SK-N-SH treated with all-trans-retinoic acid at 6 μM for 48 hours (cell line): ENCODE data around the gene MRPL11.
A peak's percentile ranks its signal among the peaks of the same experiment; 100 is the strongest.

ENCODE experiments used
- ATAC-seq: fragments of 200-7000 bp; cut with Tn5 transposase; 3 replicates; pipeline ENCODE4 v1.9.1; 2020; ENCODE audit warnings: mild to moderate bottlenecking, moderate library complexity
- ARNTL ChIP-seq: fragments of 450-650 bp; formaldehyde crosslinking; IDR thresholded peaks from 2 replicates; pipeline ENCODE4 v1.5.0; 2020; ENCODE audit warnings: low read depth, mild to moderate bottlenecking, moderate library complexity, borderline replicate concordance
- BACH2 ChIP-seq: fragments of 250-450 bp; sonication (Bioruptor Pico); IDR thresholded peaks from 2 replicates; pipeline ENCODE4 v1.9.0; 2021; ENCODE audit warnings: mild to moderate bottlenecking, borderline replicate concordance
- CREB5 ChIP-seq: fragments of 250-450 bp; sonication (Bioruptor Pico); IDR thresholded peaks from 2 replicates; pipeline ENCODE4 v1.5.1; 2020; ENCODE audit warnings: low read depth, mild to moderate bottlenecking, moderate library complexity
- CSRNP3 ChIP-seq: fragments of 250-450 bp; sonication (Bioruptor Pico); IDR thresholded peaks from 2 replicates; pipeline ENCODE4 v1.5.1; 2021; ENCODE audit warnings: mild to moderate bottlenecking, moderate library complexity
- ESRRG ChIP-seq: fragments of 250-450 bp; sonication (Bioruptor Pico); IDR thresholded peaks from 2 replicates; pipeline ENCODE4 v1.6.1; 2021; ENCODE audit warnings: mild to moderate bottlenecking
- GLIS3 ChIP-seq: fragments of 250-450 bp; sonication (Bioruptor Pico); IDR thresholded peaks from 2 replicates; pipeline ENCODE4 v1.5.0; 2020; ENCODE audit warnings: mild to moderate bottlenecking, moderate library complexity
- ISL1 ChIP-seq: fragments of 250-450 bp; sonication (Bioruptor Pico); IDR thresholded peaks from 2 replicates; pipeline ENCODE4 v2.1.2; 2022; ENCODE audit warnings: mild to moderate bottlenecking, moderate library complexity
- OSR1 ChIP-seq: fragments of 250-450 bp; sonication (Bioruptor Pico); IDR thresholded peaks from 2 replicates; pipeline ENCODE4 v1.8.0; 2022; ENCODE audit warnings: moderate library complexity, mild to moderate bottlenecking, inconsistent platforms
- PATZ1 ChIP-seq: fragments of 250-450 bp; sonication (Bioruptor Pico); IDR thresholded peaks from 2 replicates; pipeline ENCODE4 v1.8.0; 2020; ENCODE audit warnings: mild to moderate bottlenecking, moderate library complexity, borderline replicate concordance
- POU6F1 ChIP-seq: fragments of 250-450 bp; sonication (Bioruptor Pico); IDR thresholded peaks from 2 replicates; pipeline ENCODE4 v1.8.0; 2021; ENCODE audit warnings: low read depth, mild to moderate bottlenecking, moderate library complexity, borderline replicate concordance
- PPARA ChIP-seq: fragments of 250-450 bp; sonication (Bioruptor Pico); IDR thresholded peaks from 2 replicates; pipeline ENCODE4 v1.5.0; 2020; ENCODE audit warnings: mild to moderate bottlenecking, borderline replicate concordance
- RARB ChIP-seq: fragments of 250-450 bp; sonication (Bioruptor Pico); IDR thresholded peaks from 2 replicates; pipeline ENCODE4 v1.8.0; 2021; ENCODE audit warnings: mild to moderate bottlenecking, moderate library complexity
- TSHZ2 ChIP-seq: fragments of 250-450 bp; sonication (Bioruptor Pico); IDR thresholded peaks from 2 replicates; pipeline ENCODE4 v1.5.0; 2020; ENCODE audit warnings: mild to moderate bottlenecking, moderate library complexity
- ZFP3 ChIP-seq: fragments of 250-450 bp; sonication (Bioruptor Pico); IDR thresholded peaks from 2 replicates; pipeline ENCODE4 v1.5.0; 2020; ENCODE audit warnings: mild to moderate bottlenecking, moderate library complexity
- ZFP30 ChIP-seq: fragments of 450-650 bp; formaldehyde crosslinking; IDR thresholded peaks from 2 replicates; pipeline ENCODE4 v1.5.0; 2022; ENCODE audit warnings: mild to moderate bottlenecking, moderate library complexity
- ZNF565 ChIP-seq: fragments of 450-650 bp; formaldehyde crosslinking; conservative IDR thresholded peaks from 2 replicates; pipeline ENCODE4 v1.5.0; 2020; ENCODE audit warnings: low read depth, mild to moderate bottlenecking, moderate library complexity
- ZNF8 ChIP-seq: fragments of 450-650 bp; formaldehyde crosslinking; IDR thresholded peaks from 2 replicates; pipeline ENCODE4 v1.5.0; 2020; ENCODE audit warnings: mild to moderate bottlenecking, moderate library complexity

The MRPL11 gene

GRCh38 chr11:66480117-66480938, 41.7 kb upstream of the MRPL11 start, which contains the start of gene DPP3 (continued):
- TF ChIP-seq PATZ1 (peak; percentile 59; the same call in 1 of the 2 replicates), ZNF8 (CRISPR knock-in tag) (no peak), ESRRG (CRISPR knock-in tag) (no peak), ISL1 (CRISPR knock-in tag) (no peak), ARNTL (CRISPR knock-in tag) (peak; percentile 36; the same call in 1 of the 2 replicates), BACH2 (CRISPR knock-in tag) (no peak), TSHZ2 (no peak), POU6F1 (CRISPR knock-in tag) (peak; percentile 88; the same call in 1 of the 2 replicates)

GRCh38 chr11:66479394-66480116, 40.9 kb upstream of the MRPL11 start:
- TF ChIP-seq ESRRG (CRISPR knock-in tag): no peak
- TF ChIP-seq ZNF565 (CRISPR knock-in tag): no peak
- peak; percentile 62 for ATAC-seq

- no peak for ATAC-seq
- TF ChIP-seq ZNF8 (CRISPR knock-in tag) (no peak), ZFP3 (CRISPR knock-in tag) (no peak), BACH2 (CRISPR knock-in tag) (no peak), CSRNP3 (CRISPR knock-in tag) (no peak), POU6F1 (CRISPR knock-in tag) (no peak), CREB5 (CRISPR knock-in tag) (no peak), OSR1 (CRISPR knock-in tag) (no peak), TSHZ2 (no peak), RARB (CRISPR knock-in tag) (no peak), PATZ1 (no peak), PPARA (CRISPR knock-in tag) (no peak), ARNTL (CRISPR knock-in tag) (no peak), ZFP30 (CRISPR knock-in tag) (no peak), GLIS3 (CRISPR knock-in tag) (no peak)
These were observed 40.2 kb upstream of the MRPL11 start for GRCh38 chr11:66478729-66479393.
